Rectal smooth muscle tissue (tissue), 1 donor: ENCODE data around the gene PDLIM4.

Experiments used
- H3K27ac ChIP-seq: one replicate; pipeline ENCODE4 v1.7.0; 2013; ENCODE audit warnings: low read depth, low read length, inconsistent platforms
- H3K27me3 ChIP-seq: one replicate; pipeline ENCODE4 v1.7.0; 2013; ENCODE audit warnings: low read length; ENCODE audit not compliant: control insufficient read depth, insufficient read depth
- H3K36me3 ChIP-seq: one replicate; pipeline ENCODE4 v1.7.0; 2013; ENCODE audit warnings: low read length; ENCODE audit not compliant: control insufficient read depth, insufficient read depth
- H3K4me1 ChIP-seq: one replicate; pipeline ENCODE4 v1.7.0; 2013; ENCODE audit warnings: low read length; ENCODE audit not compliant: control insufficient read depth, insufficient read depth
- H3K4me3 ChIP-seq: one replicate; pipeline ENCODE4 v1.7.0; 2013; ENCODE audit warnings: low read length
- H3K9ac ChIP-seq: one replicate; pipeline ENCODE4 v1.7.0; 2013; ENCODE audit warnings: low read length

PDLIM4 gene

DNA sequence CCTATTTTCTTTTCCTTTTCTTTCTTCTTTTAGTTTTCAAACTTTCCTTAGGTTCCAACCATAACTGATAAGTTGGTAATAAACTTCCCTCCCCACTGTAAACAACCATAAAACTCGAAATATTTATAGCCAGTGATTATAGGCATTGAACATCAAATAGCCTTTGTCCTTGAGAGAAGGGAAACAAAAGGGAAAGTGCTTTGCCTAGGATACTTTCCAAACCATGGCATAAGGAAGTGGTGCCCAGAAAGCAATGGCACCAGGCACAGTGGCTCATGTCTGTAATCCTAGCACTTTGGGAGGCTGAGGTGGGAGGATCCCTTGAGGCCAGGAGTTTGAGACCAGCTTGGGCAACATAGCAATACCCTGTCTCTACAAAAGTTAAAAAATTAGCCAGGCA is 11.9 kb upstream of the PDLIM4 start:
- Histone ChIP-seq H3K27ac (no peak overlapping the region), H3K4me1 (no peaks in the 10 kb centered on the region), H3K4me3 (no peak overlapping the region), H3K9ac (no peak overlapping the region), H3K36me3 (no peaks in the 10 kb centered on the region), H3K27me3 (no peaks in the 10 kb centered on the region)

GRCh38 chr5:132246806-132247205 is 10.7 kb upstream of the PDLIM4 start:
- Histone ChIP-seq H3K4me3 (no peak overlapping the region), H3K4me1 (no peaks in the 10 kb centered on the region), H3K36me3 (no peaks in the 10 kb centered on the region), H3K27me3 (no peaks in the 10 kb centered on the region), H3K27ac (no peak overlapping the region), H3K9ac (no peak overlapping the region)

DNA sequence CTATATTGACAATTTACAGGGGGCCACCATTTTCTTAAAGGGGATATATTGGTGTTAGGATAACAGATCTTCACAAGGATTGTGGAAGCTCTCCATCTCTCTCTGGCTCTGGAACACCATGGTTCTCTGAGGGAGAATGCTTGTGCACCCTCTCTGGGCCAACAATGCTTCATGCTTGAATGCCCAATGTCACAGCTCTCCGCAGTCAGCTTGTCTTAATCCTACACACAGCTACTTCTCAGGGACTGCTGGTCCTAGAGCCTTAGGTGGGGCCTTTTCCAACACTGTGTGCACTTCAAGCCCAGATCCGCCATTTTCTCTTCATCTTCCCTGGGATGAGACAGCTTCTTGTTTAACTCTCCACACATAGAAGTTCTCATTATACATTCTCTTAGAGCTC is 6.9 kb upstream of the PDLIM4 start:
- Histone ChIP-seq H3K4me1 (no peaks in the 10 kb centered on the region), H3K27me3 (no peaks in the 10 kb centered on the region), H3K4me3 (no peak overlapping the region), H3K27ac (no peak overlapping the region), H3K9ac (no peak overlapping the region), H3K36me3 (no peaks in the 10 kb centered on the region)

DNA sequence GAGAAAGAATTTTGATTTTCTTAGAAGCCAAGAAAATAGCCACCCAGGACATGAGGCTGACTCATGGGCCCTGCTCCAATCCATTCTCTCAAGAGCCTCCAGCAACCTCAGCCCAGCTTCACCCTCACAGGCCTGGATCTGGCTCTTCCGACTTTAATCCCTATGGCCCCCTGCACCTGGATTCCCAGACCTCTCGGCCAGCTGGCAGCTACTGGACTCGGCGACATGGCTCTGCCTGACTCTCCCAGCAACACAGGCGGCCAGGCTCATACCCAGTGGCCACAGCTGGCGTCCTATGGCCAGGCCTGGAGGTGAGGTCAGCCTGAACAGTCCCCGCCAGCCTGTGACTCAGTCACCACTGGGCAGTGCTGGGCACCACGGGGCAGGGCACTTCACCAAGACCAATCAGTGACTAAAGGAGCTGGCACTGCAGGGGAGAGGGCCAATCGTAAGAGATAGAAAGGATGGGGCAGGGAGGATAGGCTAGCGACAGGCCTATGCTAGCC is 6.2 kb upstream of the PDLIM4 start:
- H3K27ac ChIP-seq = no peak overlapping the region
- no peaks in the 10 kb centered on the region for H3K4me1 ChIP-seq
- no peaks in the 10 kb centered on the region for H3K27me3 ChIP-seq
- H3K9ac ChIP-seq = no peak overlapping the region
- no peaks in the 10 kb centered on the region for H3K36me3 ChIP-seq
- no peak overlapping the region for H3K4me3 ChIP-seq

- H3K4me3 ChIP-seq = no peak overlapping the region
- no peak overlapping the region for H3K9ac ChIP-seq
- H3K36me3 ChIP-seq = no peaks in the 10 kb centered on the region
- H3K27ac ChIP-seq = no peak overlapping the region
- H3K27me3 ChIP-seq = no peaks in the 10 kb centered on the region
- peaks cover 5% of the 10 kb centered on the region for H3K4me1 ChIP-seq
These were observed 4.5 kb upstream of the PDLIM4 start for GRCh38 chr5:132253008-132253441.

- Histone ChIP-seq H3K27me3 (no peaks in the 10 kb centered on the region), H3K9ac (no peak overlapping the region), H3K27ac (no peak overlapping the region), H3K36me3 (no peaks in the 10 kb centered on the region), H3K4me3 (no peak overlapping the region), H3K4me1 (peaks cover 5% of the 10 kb centered on the region)
These were observed 3.8 kb upstream of the PDLIM4 start for GRCh38 chr5:132253452-132254320.

DNA sequence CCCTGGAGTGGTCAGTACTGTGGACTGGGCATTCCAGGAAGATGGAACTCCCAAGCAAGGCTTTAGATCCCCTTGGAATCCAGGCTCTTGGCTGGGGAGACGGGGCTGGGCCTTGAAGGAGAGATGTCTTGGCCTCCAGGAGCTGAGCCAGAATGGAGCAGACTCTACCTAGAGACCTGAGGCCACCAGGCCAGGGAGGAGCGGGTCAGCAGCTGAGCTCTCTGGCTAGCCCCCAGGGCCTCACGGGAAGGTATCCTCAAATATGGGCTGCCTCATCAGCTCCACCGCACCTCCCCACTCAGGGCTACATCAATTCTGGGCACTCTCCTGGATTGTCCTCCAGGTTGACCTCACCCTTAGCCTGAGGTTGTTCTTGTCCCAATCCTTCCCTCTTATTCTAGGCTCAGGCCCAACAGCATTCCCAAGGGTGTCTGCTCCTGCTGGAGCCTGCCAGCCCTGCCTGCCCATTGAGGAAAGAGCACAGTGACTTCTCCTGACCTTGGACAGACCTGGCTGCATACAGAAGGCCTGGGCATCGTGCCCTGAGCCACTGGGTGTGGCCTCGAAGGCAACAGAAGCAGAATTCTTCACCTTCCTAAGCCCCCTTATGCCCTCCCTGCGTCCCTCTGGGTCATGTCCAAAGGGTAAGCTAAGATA is 3.0 kb upstream of the PDLIM4 start:
- Histone ChIP-seq H3K9ac (no peak overlapping the region), H3K27me3 (no peaks in the 10 kb centered on the region), H3K4me1 (peaks cover 10% of the 10 kb centered on the region), H3K27ac (no peak overlapping the region), H3K36me3 (no peaks in the 10 kb centered on the region), H3K4me3 (no peak overlapping the region)

DNA sequence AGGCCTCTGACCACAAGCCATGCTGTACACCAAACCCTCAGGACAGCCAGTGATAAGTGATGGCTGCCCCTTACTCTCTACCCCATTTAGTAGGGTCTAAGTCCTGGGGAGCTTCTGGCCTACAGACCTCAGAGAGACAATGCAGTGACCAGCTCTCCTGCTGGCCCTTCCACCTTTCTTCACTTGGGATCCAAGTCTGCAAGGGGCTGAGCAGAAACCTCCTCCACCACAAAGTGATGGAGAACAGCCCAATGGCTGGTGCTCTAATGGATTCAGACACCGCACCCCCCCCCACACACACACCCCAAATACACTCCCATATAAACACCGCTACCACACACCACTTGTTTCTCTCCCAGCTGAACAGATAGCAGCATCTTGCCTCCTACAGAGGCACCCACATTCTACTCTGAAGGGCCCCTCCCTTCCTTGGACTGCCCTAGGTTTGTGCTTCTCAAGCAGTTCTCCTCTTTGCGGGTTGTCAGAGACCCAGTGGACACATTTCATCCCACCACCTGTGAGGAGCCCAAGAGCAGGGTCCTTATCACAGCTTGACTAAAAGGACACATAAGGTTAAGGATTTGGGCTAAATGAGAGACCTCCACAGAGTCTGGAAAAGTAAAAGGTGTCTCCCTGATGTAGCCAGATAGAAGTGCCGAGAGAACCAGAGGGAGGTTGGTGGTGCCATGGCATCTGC is 1.3 kb upstream of the PDLIM4 start:
- H3K9ac ChIP-seq = no peak overlapping the region
- no peak overlapping the region for H3K4me3 ChIP-seq
- peaks cover 28% of the 10 kb centered on the region for H3K4me1 ChIP-seq
- H3K36me3 ChIP-seq = no peaks in the 10 kb centered on the region
- H3K27ac ChIP-seq = peak overlapping the region; percentile 99
- H3K27me3 ChIP-seq = no peaks in the 10 kb centered on the region

DNA sequence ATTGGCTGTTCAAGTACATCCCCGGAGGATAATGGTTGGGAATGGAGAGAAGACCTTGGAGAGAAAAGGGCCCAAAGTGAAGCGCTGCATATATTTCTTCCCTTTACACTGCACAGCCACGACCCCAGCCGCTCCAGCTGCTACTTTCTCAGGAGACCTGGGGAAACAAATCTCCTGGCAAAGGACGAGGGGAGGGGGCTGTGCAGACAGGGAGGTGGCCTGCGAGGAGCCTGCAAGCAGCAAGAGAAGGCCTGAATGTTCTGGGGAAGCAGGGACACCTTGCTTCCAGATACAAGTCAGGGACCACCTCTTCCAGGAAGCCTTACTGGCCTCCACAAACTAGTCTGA is 739 bp upstream of the PDLIM4 start:
- H3K27me3 ChIP-seq = no peaks in the 10 kb centered on the region
- H3K4me1 ChIP-seq = peaks cover 33% of the 10 kb centered on the region
- H3K4me3 ChIP-seq = peak overlapping the region; percentile 60
- H3K9ac ChIP-seq = peak overlapping the region; percentile 39
- peak overlapping the region; percentile 99 for H3K27ac ChIP-seq
- H3K36me3 ChIP-seq = no peaks in the 10 kb centered on the region

DNA sequence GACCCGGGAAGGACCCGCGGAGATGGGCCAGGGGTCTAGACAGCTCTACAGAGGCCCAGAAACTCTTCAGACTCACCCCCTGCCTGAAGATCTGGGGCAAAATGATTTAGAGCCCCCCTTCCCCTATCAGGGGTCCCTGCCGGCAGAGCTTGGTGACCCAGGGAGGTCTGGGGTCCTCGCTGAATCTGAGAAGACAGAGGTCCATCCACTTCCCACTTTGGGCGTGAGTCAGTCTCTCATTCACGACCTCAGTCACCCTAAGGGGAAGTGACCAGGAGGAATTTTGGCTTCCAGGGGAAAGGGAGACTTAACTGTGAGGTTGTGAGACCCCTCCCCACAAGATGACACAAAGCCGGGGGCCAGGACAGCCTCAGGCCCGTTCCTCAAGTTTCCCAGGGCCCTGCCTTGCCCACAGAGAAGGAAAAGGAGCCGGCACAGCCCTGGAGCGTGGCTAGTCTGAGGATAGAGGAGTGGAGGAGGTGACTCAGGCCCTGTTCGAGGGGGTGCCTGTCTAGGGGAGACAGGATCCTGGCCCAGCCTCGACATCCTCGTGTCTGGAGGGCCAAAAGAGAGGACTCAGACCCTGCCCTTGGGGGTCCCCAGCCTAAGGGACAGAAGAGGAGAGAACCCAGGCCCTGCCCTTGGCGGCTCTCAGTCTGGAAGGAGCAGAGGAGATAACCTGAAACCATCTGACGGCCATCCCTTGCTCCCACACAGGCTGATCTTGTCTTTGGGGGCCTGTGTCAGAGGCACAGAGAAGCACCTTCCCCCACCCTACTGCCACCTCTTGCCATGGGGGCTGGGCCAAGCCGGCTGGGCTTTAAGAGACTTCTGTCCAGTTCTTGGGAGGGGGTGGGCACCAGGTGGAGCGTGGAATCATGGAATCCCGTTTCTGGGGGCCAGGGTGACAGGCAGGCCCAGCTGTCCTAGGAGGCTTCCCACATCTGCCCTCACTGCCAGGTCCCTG is 889 bp downstream of the PDLIM4 start:
- Histone ChIP-seq H3K4me3 (peak overlapping the region; percentile 72), H3K27me3 (no peaks in the 10 kb centered on the region), H3K4me1 (peaks cover 50% of the 10 kb centered on the region), H3K36me3 (peaks cover 4% of the 10 kb centered on the region), H3K27ac (peak overlapping the region; percentile 99), H3K9ac (peak overlapping the region; percentile 90)

- Histone ChIP-seq H3K27ac (peak overlapping the region; percentile 99), H3K36me3 (peaks cover 4% of the 10 kb centered on the region), H3K4me1 (peaks cover 58% of the 10 kb centered on the region), H3K4me3 (peak overlapping the region; percentile 72), H3K27me3 (no peaks in the 10 kb centered on the region), H3K9ac (peak overlapping the region; percentile 90)
These were observed 1.8 kb downstream of the PDLIM4 start for GRCh38 chr5:132259069-132259851.
